LNCaP clone FGC (cell line): ENCODE data around the gene MYLK2.
A peak's percentile ranks its signal among the peaks of the same experiment; 100 is the strongest.
"Not testable (repeated sequence)": the region's sequence is repeated elsewhere in the genome, so short reads cannot be mapped to it uniquely, and the experiment has no call there.

ENCODE experiments used
- DNase-seq: peaks from one replicate; pipeline ENCODE4 v3.0.0-alpha.2; 2011; ENCODE audit warnings: low read depth
- H3K4me3 ChIP-seq: 2 replicates; pipeline ENCODE4 v1.5.1; 2011; ENCODE audit warnings: mild to moderate bottlenecking, low read depth, low read length, control low read depth
- TF ChIP-seq, protein P1 (sequence below): IDR thresholded peaks from 2 replicates; pipeline ENCODE4 v1.5.1; 2012; ENCODE audit warnings: mild to moderate bottlenecking; ENCODE audit not compliant: control insufficient read depth, insufficient read depth; ENCODE audit errors: extremely low read depth

MYLK2 gene

DNA sequence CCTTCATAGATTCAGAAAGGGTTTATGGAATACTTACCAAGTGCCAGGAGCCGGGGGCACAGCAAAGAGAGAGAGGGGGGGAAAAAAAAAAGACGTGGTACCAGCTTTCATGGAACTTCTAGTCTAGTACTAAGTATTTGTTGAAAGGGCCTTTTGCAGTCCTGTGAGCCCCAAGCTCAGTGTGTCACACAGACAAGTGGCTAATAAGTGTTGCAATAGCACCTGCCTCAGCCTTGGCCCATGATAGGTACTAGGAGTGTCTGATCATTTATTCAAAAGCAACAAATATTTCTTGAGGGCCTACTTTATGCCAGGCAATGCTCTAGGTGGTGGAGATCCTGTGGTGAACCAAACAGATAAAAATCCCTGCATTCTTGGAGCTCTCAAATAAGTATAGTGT, 7.9 kb downstream of the MYLK2 start:
- no peak overlapping the region for H3K4me3 ChIP-seq
- no peak for DNase-seq
- TF ChIP-seq, protein P1, sequence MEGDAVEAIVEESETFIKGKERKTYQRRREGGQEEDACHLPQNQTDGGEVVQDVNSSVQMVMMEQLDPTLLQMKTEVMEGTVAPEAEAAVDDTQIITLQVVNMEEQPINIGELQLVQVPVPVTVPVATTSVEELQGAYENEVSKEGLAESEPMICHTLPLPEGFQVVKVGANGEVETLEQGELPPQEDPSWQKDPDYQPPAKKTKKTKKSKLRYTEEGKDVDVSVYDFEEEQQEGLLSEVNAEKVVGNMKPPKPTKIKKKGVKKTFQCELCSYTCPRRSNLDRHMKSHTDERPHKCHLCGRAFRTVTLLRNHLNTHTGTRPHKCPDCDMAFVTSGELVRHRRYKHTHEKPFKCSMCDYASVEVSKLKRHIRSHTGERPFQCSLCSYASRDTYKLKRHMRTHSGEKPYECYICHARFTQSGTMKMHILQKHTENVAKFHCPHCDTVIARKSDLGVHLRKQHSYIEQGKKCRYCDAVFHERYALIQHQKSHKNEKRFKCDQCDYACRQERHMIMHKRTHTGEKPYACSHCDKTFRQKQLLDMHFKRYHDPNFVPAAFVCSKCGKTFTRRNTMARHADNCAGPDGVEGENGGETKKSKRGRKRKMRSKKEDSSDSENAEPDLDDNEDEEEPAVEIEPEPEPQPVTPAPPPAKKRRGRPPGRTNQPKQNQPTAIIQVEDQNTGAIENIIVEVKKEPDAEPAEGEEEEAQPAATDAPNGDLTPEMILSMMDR = no peak

GRCh38 chr20:31828016-31828415, 8.9 kb downstream of the MYLK2 start:
- DNase-seq, H3K4me3 ChIP-seq: not testable (repeated sequence)

- no peak overlapping the region for H3K4me3 ChIP-seq
- no peak for DNase-seq
- TF ChIP-seq, protein P1 = no peak
These were observed 10.6 kb downstream of the MYLK2 start for GRCh38 chr20:31829731-31830130.

- H3K4me3 ChIP-seq = no peak overlapping the region
- TF ChIP-seq, protein P1 = no peak
- DNase-seq = no peak
These were observed 11.3 kb downstream of the MYLK2 start for GRCh38 chr20:31830406-31830981.

- no peak for DNase-seq
- TF ChIP-seq, protein P1 = no peak
- H3K4me3 ChIP-seq = no peak overlapping the region
These were observed 12.1 kb downstream of the MYLK2 start for GRCh38 chr20:31831211-31831610.

DNA sequence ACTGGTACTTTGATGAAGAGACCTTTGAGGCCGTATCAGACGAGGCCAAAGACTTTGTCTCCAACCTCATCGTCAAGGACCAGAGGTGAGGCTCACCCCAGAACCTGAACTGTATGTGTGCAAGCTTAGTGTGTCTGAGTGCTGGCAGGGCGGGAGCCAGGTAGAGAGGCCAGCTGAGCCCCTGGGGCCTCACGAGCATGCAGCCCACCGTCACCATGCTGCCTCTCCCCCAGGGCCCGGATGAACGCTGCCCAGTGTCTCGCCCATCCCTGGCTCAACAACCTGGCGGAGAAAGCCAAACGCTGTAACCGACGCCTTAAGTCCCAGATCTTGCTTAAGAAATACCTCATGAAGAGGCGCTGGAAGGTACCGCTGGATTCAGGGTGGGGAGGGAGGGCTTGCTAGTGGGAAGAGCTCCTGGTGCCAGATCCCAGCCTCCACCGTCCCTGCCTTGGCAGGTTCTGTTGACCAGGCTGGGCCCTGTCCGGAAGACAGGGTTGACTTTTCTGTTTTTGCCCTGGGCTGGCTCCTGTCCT, 12.7 kb downstream of the MYLK2 start:
- TF ChIP-seq, protein P1 = no peak
- no peak overlapping the region for H3K4me3 ChIP-seq

GRCh38 chr20:31833130-31833930, 14.2 kb downstream of the MYLK2 start:
- DNase-seq = no peak
- no peak overlapping the region for H3K4me3 ChIP-seq
- TF ChIP-seq, protein P1 = peak; percentile 74

More for the DNA sequence above, 12.7 kb downstream of the MYLK2 start:
- DNase-seq = no peak
